Stimulated activated naive B cell treated with anti-CD40 and anti-IgM and Interleukin-4, amounts not matched to agents 10 μg/mL and 1 μg/mL and 100 μg/mL, for 72 hours (primary cell): Measurements from ENCODE around the gene S100A16.

ENCODE experiments used
- ATAC-seq, 2 donors: fragments of 150-1000 bp; cut with Tn5 transposase; replicated peaks; 2 replicates each; pipeline ENCODE4 v1.10.0; 2021; ENCODE audit warnings: moderate library complexity in 1 of 2
- DNase-seq: peaks from one replicate; pipeline ENCODE4 v3.0.0; 2021
- H3K27ac Mint-ChIP-seq: one replicate; pipeline ENCODE4 v1.8.0; 2022; ENCODE audit warnings: mild to moderate bottlenecking, mixed read lengths
- H3K27me3 Mint-ChIP-seq, 2 donors: one replicate each; pipeline ENCODE4 v1.8.0; 2022; ENCODE audit warnings: mixed read lengths in 2 of 2
- H3K36me3 Mint-ChIP-seq, 2 donors: one replicate each; pipeline ENCODE4 v1.8.0; 2022; ENCODE audit warnings: mixed read lengths in 2 of 2, mild to moderate bottlenecking in 1 of 2
- H3K4me1 Mint-ChIP-seq, 2 donors: one replicate each; pipeline ENCODE4 v1.8.0; 2022; ENCODE audit warnings: mixed read lengths in 2 of 2, mild to moderate bottlenecking in 1 of 2
- H3K4me3 Mint-ChIP-seq, 2 donors: one replicate each; pipeline ENCODE4 v1.8.0; 2022; ENCODE audit warnings: mild to moderate bottlenecking in 2 of 2, mixed read lengths in 2 of 2, moderate library complexity in 1 of 2
- H3K9me3 Mint-ChIP-seq, 2 donors: one replicate each; pipeline ENCODE4 v1.8.0; 2022; ENCODE audit warnings: mixed read lengths in 2 of 2, mild to moderate bottlenecking in 1 of 2

Gene S100A16

DNA sequence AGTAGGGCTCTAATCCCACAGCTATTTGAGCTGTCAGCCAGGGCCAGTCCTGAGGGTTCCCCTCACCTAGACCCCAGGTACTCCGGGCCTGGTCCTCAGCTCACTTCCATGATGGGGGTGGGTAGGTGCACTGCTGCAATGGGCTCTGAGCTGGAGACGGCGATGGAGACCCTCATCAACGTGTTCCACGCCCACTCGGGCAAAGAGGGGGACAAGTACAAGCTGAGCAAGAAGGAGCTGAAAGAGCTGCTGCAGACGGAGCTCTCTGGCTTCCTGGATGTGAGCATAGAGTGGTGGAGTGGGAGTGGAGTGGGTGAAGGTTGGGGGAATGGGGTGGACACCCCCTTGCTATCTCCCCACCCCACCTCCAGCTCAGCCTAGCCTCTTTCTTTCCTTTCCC lies 17.4 kb upstream of the S100A16 start:
- peaks cover 0 to 4% of the 10 kb centered on the region in 2 donors for H3K27me3 Mint-ChIP-seq
- H3K27ac Mint-ChIP-seq, result no peak overlapping the region
- peaks cover 31 to 58% of the 10 kb centered on the region in 2 donors for H3K4me1 Mint-ChIP-seq
- peaks cover 16 to 20% of the 10 kb centered on the region in 2 donors for H3K36me3 Mint-ChIP-seq
- ATAC-seq, result no peak
- no peak overlapping the region for H3K4me3 Mint-ChIP-seq
- DNase-seq, result no peak
- peaks cover 3% of the 10 kb centered on the region in 2 donors for H3K9me3 Mint-ChIP-seq

DNA sequence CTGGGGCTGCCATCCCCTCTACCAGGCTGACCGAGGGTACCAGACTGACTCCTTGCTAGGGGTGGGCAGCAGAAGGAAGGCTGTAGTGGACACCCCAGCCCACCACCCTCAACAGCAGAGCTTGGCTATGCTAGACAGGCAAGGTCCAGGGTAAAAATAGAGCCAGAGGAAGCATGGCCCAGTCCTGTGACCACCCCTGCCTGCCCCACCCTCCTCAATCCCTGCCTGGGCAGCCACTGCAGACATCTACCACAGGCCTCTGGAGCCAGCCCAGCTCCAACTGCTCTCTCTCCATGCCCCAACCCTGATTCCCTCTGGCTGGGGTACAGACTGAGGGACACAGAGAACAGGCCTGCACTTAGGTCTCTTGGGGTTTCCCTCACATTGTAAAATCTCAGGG lies 17.0 kb upstream of the S100A16 start:
- ATAC-seq, result no peak
- H3K27ac Mint-ChIP-seq, result no peak overlapping the region
- H3K27me3 Mint-ChIP-seq, result peaks cover 0 to 4% of the 10 kb centered on the region in 2 donors
- H3K4me1 Mint-ChIP-seq, result peaks cover 31 to 57% of the 10 kb centered on the region in 2 donors
- no peak for DNase-seq
- H3K4me3 Mint-ChIP-seq, result no peak overlapping the region
- H3K36me3 Mint-ChIP-seq, result peaks cover 16 to 20% of the 10 kb centered on the region in 2 donors
- H3K9me3 Mint-ChIP-seq, result peaks cover 3% of the 10 kb centered on the region in 2 donors

DNA sequence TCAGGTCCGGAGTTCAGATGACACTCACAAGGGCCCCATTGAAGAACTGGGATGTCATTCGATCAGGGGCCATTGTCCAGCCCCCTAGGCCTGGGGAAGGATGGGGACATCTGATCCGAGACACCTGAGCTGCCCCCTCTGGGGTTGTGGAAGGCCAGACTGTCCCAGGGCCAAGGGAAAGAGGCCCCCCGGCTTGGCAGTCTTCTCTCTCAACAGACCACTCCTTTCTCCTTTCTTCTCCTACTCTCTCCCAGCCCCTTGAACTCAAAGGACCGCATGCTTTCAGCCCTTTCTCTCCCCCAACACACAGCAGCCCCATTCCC lies 16.4 kb upstream of the S100A16 start:
- DNase-seq, result no peak
- Mint-ChIP-seq H3K4me3 (no peak overlapping the region), H3K9me3 (peaks cover 3% of the 10 kb centered on the region in 2 donors), H3K36me3 (peaks cover 14 to 17% of the 10 kb centered on the region in 2 donors), H3K27me3 (peaks cover 0 to 4% of the 10 kb centered on the region in 2 donors), H3K27ac (peak overlapping the region; percentile 33), H3K4me1 (peaks cover 31 to 57% of the 10 kb centered on the region in 2 donors)
- no peak for ATAC-seq

DNA sequence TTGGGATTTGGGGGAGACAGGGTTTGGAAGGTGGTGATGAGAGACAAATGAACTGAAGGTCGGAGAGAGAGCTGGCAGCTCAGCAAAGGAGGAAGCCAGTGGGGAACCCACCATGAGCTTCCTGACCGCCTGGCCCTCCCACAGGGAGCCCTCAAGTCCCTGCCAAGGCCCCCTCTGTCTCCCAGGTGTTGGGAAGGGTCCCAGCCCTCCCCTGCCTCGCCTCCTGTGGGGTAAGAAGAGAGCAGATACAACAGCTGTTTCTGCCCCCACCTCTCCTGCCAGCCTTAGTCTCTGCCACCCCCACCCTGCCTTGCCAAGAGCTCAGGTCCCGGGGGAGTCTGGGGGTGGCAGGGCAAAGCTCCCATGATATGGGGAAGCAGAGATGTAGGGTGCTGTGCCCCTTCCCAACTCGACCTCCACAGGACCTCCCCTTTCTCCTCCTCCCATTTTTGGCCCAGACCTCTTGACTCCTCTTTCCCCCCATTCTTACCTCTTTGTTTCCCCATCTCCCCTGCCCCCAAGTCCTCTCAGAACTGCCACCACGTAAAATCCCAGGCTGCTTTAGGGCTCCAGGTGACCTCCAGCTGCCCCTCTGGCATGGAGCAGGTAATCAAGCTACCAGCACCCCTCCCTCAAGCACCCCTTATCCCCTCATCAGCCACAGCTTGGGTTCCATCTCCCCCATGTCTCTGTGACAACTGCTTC lies 15.9 kb upstream of the S100A16 start:
- ATAC-seq (no peak), DNase-seq (no peak)
- Mint-ChIP-seq H3K4me3 (no peak overlapping the region), H3K36me3 (peaks cover 10 to 12% of the 10 kb centered on the region in 2 donors), H3K27ac (peak overlapping the region; percentile 33), H3K9me3 (peaks cover 3% of the 10 kb centered on the region in 2 donors), H3K4me1 (peaks cover 31 to 56% of the 10 kb centered on the region in 2 donors), H3K27me3 (peaks cover 0 to 4% of the 10 kb centered on the region in 2 donors)

DNA sequence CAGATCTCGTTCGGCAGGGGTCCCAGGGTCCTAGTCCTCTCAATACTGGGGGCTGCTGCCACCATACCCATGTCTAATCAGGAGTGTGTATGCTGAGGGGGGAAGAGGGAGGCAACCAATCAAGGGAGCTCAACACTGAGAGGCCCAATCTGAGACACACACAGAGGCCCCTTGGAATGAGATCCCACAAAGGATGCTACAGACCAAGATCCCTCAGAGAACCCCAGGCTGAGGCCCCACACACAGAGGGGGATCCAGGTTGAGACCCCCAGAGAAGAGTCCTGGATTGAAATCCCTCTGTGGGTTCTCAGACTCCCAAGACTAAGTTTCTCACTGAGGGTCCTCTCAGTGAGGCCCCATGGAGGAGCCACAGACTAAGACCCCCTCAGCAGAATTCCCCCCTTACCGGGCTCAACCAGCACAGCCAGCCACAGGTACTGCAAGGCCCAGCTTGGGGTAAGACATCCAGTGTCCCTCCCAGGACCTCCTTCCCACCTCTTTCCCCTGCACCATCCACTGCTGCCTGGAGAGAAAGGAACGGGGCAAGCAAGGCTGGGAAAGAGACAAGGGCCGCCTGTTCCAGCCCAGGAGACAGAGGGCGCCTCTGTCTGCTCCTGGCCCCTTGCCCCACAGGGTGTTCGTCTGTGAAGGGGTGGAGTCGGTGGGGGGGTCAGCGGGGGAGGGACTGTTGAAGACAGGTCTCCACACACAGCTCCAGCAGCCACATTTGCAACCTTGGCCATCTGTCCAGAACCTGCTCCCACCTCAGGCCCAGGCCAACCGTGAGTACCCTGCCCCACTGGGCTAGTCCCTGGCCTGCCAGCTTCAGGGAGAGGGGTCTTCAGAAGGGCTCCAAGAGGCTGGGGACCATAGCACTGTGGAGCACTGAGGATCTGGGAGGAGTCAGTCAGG lies 15.0 kb upstream of the S100A16 start, which contains the start of gene S100A1:
Gene S100A1 (plus strand): TSS at position 720 of the 912 bp plus-strand sequence. CDS start 2,088 bp downstream, outside the sequence.
- Mint-ChIP-seq H3K36me3 (peaks cover 3 to 7% of the 10 kb centered on the region in 2 donors), H3K4me3 (peak within 1 kb of the TSS; percentile 66), H3K27me3 (peaks cover 0 to 4% of the 10 kb centered on the region in 2 donors), H3K9me3 (peaks cover 0 to under 1% of the 10 kb centered on the region in 2 donors), H3K4me1 (peaks cover 26 to 51% of the 10 kb centered on the region in 2 donors), H3K27ac (peak within 1 kb of the TSS; percentile 89)
- ATAC-seq (peak in 1 of 2 donors; percentile 10), DNase-seq (no peak)

DNA sequence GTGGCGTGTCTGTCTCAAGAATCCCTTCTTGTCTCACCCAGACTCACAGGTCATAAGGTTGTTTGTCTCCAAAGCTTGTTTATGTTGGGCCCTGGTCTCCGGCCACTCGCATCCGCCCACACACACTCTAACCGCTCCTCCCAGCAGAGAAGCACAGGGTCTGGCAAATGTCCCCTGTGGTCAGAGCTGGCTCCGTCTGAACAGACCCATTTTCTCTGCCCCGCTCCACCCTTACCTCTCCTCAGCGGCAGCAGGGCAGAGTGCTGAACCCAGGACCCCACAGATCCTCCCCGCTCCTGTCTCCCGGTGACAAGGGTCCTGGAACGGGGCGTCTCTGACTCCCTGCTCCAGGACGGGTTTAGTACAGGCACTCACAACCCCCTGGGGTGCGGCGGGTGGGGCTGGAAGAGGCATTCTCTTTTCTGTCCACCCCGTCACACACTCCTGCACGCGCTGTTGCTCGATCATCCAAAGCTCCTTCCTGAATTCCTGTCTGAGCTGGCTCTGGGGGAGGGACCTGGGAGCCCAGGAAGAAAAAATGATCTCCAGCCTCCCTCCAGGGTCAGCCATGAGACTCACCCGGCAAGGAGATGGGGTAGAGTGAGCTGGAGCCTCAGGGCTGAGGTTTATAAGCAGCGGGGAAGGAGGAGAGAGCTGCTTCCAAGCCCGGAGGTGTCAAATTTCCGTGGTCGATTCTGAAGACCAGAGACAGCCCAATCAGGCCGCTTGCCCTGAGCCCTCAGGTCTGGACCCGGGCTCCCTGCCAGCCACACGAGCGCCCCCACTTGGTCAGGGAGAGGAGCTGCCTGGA lies 14.2 kb upstream of the S100A16 start, which contains the start of gene S100A13:
Gene S100A13 (minus strand): TSS at position 602 of the 811 bp plus-strand sequence. CDS start 1,033 bp downstream, outside the sequence.
- Mint-ChIP-seq H3K27me3 (peaks cover 0 to 4% of the 10 kb centered on the region in 2 donors), H3K4me3 (peak within 1 kb of the TSS; percentile 66), H3K4me1 (peaks cover 22 to 48% of the 10 kb centered on the region in 2 donors), H3K27ac (peak within 1 kb of the TSS; percentile 89), H3K9me3 (no peaks in the 10 kb centered on the region), H3K36me3 (no peaks in the 10 kb centered on the region)
- DNase-seq (no peak), ATAC-seq (peak; percentile 67 to 72)

DNA sequence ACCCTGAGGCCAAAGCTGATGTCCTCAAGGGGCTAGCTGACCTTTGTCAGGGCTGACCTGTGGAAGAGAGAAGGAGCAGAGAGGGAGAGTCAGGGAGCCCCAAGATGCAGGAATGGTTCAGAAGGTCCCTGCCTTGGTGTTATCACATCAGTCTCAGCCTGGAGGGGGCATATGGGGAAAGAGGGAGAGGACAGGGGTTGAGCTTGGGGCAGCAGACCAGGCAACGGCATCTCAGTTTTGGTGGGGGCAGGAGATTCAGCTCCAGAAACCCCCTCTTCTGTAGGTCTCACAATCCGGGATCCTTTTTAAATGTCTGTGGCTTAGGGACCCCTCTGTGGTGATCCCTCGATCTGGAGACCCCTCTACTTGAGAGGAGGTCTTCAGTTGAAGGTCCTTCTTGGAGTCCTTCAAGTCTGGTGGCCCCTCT lies 13.6 kb upstream of the S100A16 start:
- Mint-ChIP-seq H3K4me1 (peaks cover 20 to 43% of the 10 kb centered on the region in 2 donors), H3K27me3 (peaks cover 0 to 4% of the 10 kb centered on the region in 2 donors), H3K36me3 (no peaks in the 10 kb centered on the region), H3K9me3 (no peaks in the 10 kb centered on the region), H3K4me3 (peak overlapping the region in 1 of 2 donors; percentile 66), H3K27ac (peak overlapping the region; percentile 70)
- ATAC-seq (no peak), DNase-seq (no peak)

DNA sequence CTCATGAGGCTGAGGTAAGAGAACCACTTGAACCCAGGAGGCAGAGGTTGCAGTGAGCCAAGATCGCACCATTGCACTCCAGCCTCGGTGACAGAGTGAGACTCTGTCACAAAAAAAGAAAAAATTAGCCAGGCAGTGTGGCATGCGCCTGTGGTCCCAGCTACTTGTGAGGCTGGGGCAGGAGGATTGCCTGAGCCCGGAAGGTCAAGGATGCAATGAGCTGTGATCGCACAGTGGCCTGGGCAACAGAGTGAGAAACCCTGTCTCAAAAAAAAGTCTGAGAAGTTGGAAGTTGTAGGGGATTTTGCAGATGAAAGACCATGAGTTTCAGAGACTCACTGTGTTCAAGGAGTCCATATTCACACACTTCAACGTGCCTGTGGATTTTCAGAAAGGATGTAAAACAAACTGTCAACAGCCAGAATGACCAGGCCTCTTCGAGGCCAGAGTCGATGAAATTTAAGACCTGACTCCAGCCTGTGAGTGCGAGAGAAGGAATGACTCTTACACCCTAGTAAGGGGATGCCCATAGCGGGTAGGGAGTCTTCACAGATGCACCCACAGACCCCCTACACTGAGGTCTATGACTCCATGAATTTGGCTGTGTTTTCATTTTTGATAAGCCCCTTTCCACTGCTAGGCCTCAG lies 12.2 kb upstream of the S100A16 start:
- DNase-seq, result no peak
- Mint-ChIP-seq H3K27me3 (peaks cover 0 to 4% of the 10 kb centered on the region in 2 donors), H3K36me3 (no peaks in the 10 kb centered on the region), H3K4me3 (no peak overlapping the region), H3K4me1 (peaks cover 20 to 41% of the 10 kb centered on the region in 2 donors), H3K9me3 (no peaks in the 10 kb centered on the region), H3K27ac (no peak overlapping the region)
- ATAC-seq, result no peak

DNA sequence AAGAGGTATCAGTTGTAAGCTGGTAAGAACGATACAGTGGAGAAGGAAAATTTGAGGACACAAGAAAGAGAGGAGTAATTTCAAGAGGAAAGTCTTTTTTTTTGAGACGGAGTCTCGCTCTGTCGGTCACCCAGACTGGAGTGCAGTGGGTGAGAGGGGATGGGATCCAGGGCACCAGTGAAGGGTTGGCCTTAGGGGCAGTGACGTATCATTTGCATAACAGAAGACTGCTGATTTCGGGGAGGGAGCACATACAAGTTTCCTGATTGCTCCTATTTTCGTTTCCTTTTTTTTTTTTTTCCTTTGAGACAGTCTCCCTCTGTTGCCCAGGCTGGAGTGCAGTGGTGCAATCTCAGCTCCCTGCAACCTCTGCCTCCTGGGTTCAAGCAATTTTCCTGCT lies 10.2 kb upstream of the S100A16 start:
- Mint-ChIP-seq H3K4me3 (no peak overlapping the region), H3K36me3 (peaks cover 0 to 3% of the 10 kb centered on the region in 2 donors), H3K27me3 (peaks cover 0 to 4% of the 10 kb centered on the region in 2 donors), H3K4me1 (peaks cover 15 to 25% of the 10 kb centered on the region in 2 donors), H3K9me3 (no peaks in the 10 kb centered on the region), H3K27ac (no peak overlapping the region)
- no peak for DNase-seq
- ATAC-seq, result no peak

DNA sequence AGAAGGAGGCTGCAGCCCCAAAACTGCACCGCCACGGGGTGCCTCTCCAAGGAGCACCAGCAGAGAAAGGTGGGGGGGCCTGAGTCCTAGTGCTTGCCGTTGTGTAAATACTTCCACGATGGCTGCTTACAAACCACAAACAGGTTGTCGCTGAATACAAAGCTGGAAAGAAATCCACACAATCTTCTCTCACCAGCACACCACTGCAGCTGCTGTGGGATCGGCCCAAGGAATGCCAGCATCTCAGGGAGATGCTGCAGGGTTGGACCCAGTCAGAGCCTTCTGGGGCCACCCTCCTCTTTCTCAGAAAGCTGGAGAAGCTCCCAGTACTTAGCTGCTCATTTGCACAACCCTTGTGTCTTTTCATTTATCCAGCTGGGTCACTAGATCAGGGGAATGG lies 6.2 kb upstream of the S100A16 start:
- Mint-ChIP-seq H3K27ac (no peak overlapping the region), H3K4me1 (peaks cover 19 to 38% of the 10 kb centered on the region in 2 donors), H3K4me3 (no peak overlapping the region), H3K36me3 (peaks cover 0 to 3% of the 10 kb centered on the region in 2 donors), H3K9me3 (no peaks in the 10 kb centered on the region), H3K27me3 (peaks cover 0 to 5% of the 10 kb centered on the region in 2 donors)
- ATAC-seq (no peak), DNase-seq (no peak)

DNA sequence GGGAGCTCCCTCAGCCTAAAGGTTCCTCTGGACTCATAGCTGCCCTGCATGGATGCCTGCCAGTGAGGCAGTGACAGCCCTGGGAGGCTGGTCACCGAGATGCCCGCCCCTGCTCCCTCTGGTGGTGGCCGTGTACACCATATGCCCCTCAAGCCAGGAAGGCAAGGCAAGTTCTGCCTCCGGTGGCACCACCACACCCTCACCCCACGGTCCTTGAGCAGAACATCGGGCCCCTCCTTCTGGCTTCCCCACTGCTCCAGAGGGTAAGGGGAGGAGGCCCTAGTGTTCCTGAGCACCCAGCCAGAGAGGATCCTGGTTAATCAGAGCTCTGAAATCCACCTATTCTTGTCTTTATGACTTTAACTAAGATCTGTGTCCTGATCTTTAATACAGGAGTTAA lies 4.7 kb upstream of the S100A16 start:
- peak; percentile 50 for DNase-seq
- Mint-ChIP-seq H3K4me3 (no peak overlapping the region), H3K27ac (peak overlapping the region; percentile 74)

DNA sequence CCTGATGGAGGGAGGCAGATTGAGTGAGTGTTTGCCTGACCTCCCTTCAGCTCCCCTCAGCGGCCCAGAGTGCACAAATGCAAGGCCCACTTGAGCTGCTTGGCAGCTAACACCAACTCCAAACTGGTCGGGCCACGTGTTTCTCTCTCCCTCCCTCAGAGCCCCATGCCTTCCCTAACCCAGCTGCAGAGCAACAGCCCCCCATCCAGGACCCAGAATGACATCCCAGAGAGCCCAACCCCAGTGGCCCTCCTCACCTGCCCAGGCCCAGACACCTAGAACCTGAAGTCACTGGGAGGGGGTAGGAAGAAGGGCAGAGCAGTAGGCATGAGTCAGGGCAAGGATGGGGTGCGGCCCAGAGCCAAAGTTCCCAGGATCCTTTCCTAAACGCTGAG lies 4.0 kb upstream of the S100A16 start:
- Mint-ChIP-seq H3K4me3 (no peak overlapping the region), H3K9me3 (no peaks in the 10 kb centered on the region), H3K4me1 (peaks cover 19 to 31% of the 10 kb centered on the region in 2 donors), H3K27ac (peak overlapping the region; percentile 74), H3K27me3 (peaks cover 0 to 5% of the 10 kb centered on the region in 2 donors), H3K36me3 (peaks cover 0 to 3% of the 10 kb centered on the region in 2 donors)
- ATAC-seq (no peak), DNase-seq (no peak)

More for the DNA sequence above, 4.7 kb upstream of the S100A16 start:
- Mint-ChIP-seq H3K9me3 (no peaks in the 10 kb centered on the region), H3K4me1 (peaks cover 19 to 32% of the 10 kb centered on the region in 2 donors), H3K27me3 (peaks cover 0 to 5% of the 10 kb centered on the region in 2 donors), H3K36me3 (peaks cover 0 to 3% of the 10 kb centered on the region in 2 donors)
- ATAC-seq, result peak; percentile 91 to 94
